HG02884 (cell line): ENCODE data around the gene SOST.
"Not testable (repeated sequence)": the region's sequence is repeated elsewhere in the genome, so short reads cannot be mapped to it uniquely, and the experiment has no call there.

ENCODE experiments used
- ATAC-seq: cut with Tn5 transposase; IDR thresholded peaks from one replicate; pipeline ENCODE4 v1.9.1; 2021; ENCODE audit warnings: mild to moderate bottlenecking, moderate library complexity; ENCODE audit not compliant: unreplicated experiment

Gene SOST

GRCh38 chr17:43758497-43759174 is at the start of gene SOST:
SOST (minus strand) TSS chr17:43758791; CDS start chr17:43758741, 50 bp downstream.
- ATAC-seq: no peak

- no peak for ATAC-seq
Measured at GRCh38 chr17:43808076-43808475, 49.5 kb upstream of the SOST start.

- no peak for ATAC-seq
Measured at GRCh38 chr17:43805117-43805516, 46.5 kb upstream of the SOST start.

GRCh38 chr17:43803758-43804157 is 45.2 kb upstream of the SOST start:
- ATAC-seq: no peak

GRCh38 chr17:43801844-43802243 is 43.3 kb upstream of the SOST start:
- no peak for ATAC-seq

GRCh38 chr17:43800736-43801135 is 42.1 kb upstream of the SOST start:
- no peak for ATAC-seq

- ATAC-seq: no peak
Measured at GRCh38 chr17:43799047-43799446, 40.5 kb upstream of the SOST start.

- ATAC-seq: not testable (repeated sequence)
Measured at GRCh38 chr17:43798024-43798423, 39.4 kb upstream of the SOST start.

GRCh38 chr17:43792668-43793067 is 34.1 kb upstream of the SOST start:
- ATAC-seq: not testable (repeated sequence)

GRCh38 chr17:43791589-43791988 is 33.0 kb upstream of the SOST start:
- ATAC-seq: no peak

GRCh38 chr17:43790311-43790940 is 31.8 kb upstream of the SOST start:
- ATAC-seq: no peak

GRCh38 chr17:43789482-43789881 is 30.9 kb upstream of the SOST start:
- no peak for ATAC-seq

GRCh38 chr17:43788540-43788939 is 29.9 kb upstream of the SOST start:
- ATAC-seq: no peak

GRCh38 chr17:43787728-43788127 is 29.1 kb upstream of the SOST start:
- no peak for ATAC-seq

GRCh38 chr17:43784628-43785101 is 26.1 kb upstream of the SOST start:
- ATAC-seq: no peak

GRCh38 chr17:43784068-43784467 is 25.5 kb upstream of the SOST start:
- ATAC-seq: no peak

- no peak for ATAC-seq
Measured at GRCh38 chr17:43782913-43783680, 24.5 kb upstream of the SOST start.

GRCh38 chr17:43780135-43780534 is 21.5 kb upstream of the SOST start, which contains the start of gene CFAP97D1:
CFAP97D1 (plus strand) TSS chr17:43780435; CDS start chr17:43780463, 28 bp downstream.
- no peak for ATAC-seq

GRCh38 chr17:43779145-43780125 is 20.8 kb upstream of the SOST start:
- ATAC-seq: no peak

- peak; percentile 62 for ATAC-seq
Measured at GRCh38 chr17:43778337-43779144, 19.9 kb upstream of the SOST start, which contains the start of gene DUSP3. DUSP3 (minus strand) TSS chr17:43778977; CDS start chr17:43778924, 53 bp downstream.
